CD4-positive, alpha-beta T cell treated with Interleukin-2 at 100 ng/mL for 4 hours (primary cell): ENCODE measurements around the gene MARK4.
"Not testable (repeated sequence)": the region's sequence is repeated elsewhere in the genome, so short reads cannot be mapped to it uniquely, and the experiment has no call there.

Experiments used
- DNase-seq: peaks from one replicate; pipeline ENCODE4 v3.0.0-alpha.2; 2020; ENCODE audit warnings: low spot score

Gene MARK4

GRCh38 chr19:45306040-45306439, 55.0 kb downstream of the MARK4 start:
- no peak for DNase-seq

- no peak for DNase-seq
These were observed 55.5 kb downstream of the MARK4 start for GRCh38 chr19:45306518-45307027.

GRCh38 chr19:45307361-45307760, 56.3 kb downstream of the MARK4 start:
- DNase-seq = no peak

GRCh38 chr19:45309322-45309721, 58.3 kb downstream of the MARK4 start:
- DNase-seq = not testable (repeated sequence)

GRCh38 chr19:45311621-45312020, 60.5 kb downstream of the MARK4 start:
- no peak for DNase-seq

- not testable (repeated sequence) for DNase-seq
These were observed 61.2 kb downstream of the MARK4 start for GRCh38 chr19:45312285-45312684.

GRCh38 chr19:45314708-45315245, 63.7 kb downstream of the MARK4 start:
- DNase-seq = no peak

- DNase-seq = no peak
These were observed 64.2 kb downstream of the MARK4 start for GRCh38 chr19:45315304-45315703.

GRCh38 chr19:45320997-45321775, 70.1 kb downstream of the MARK4 start:
- DNase-seq = no peak

- no peak for DNase-seq
These were observed 70.8 kb downstream of the MARK4 start for GRCh38 chr19:45321848-45322247.

GRCh38 chr19:45322311-45322710, 71.2 kb downstream of the MARK4 start:
- DNase-seq = no peak

GRCh38 chr19:45322744-45323281, 71.7 kb downstream of the MARK4 start, which contains the start of gene CKM:
Gene CKM (minus strand): TSS chr19:45322875. CDS start chr19:45319713, 3,162 bp downstream.
- DNase-seq = no peak

GRCh38 chr19:45323671-45324081, 72.6 kb downstream of the MARK4 start:
- no peak for DNase-seq

GRCh38 chr19:45324349-45324907, 73.4 kb downstream of the MARK4 start:
- no peak for DNase-seq

- DNase-seq = no peak
These were observed 76.5 kb downstream of the MARK4 start for GRCh38 chr19:45327404-45328143.

- DNase-seq = no peak
These were observed 80.3 kb downstream of the MARK4 start for GRCh38 chr19:45331411-45331810.

- DNase-seq = no peak
These were observed 82.7 kb downstream of the MARK4 start for GRCh38 chr19:45333609-45334303.

GRCh38 chr19:45334881-45335280, 83.8 kb downstream of the MARK4 start:
- DNase-seq = not testable (repeated sequence)

- no peak for DNase-seq
These were observed 85.7 kb downstream of the MARK4 start for GRCh38 chr19:45336696-45337251.

- no peak for DNase-seq
These were observed 88.6 kb downstream of the MARK4 start for GRCh38 chr19:45339629-45340028.

GRCh38 chr19:45340232-45340898, 89.3 kb downstream of the MARK4 start, which contains the start of gene KLC3:
Gene KLC3 (plus strand): TSS chr19:45340750. CDS start chr19:45345542, 4,792 bp downstream.
- no peak for DNase-seq
